HG03571 (cell line): ENCODE results near the gene PRMT7.

Experiments
- ATAC-seq: cut with Tn5 transposase; IDR thresholded peaks from one replicate; pipeline ENCODE4 v1.9.1; 2021; ENCODE audit not compliant: unreplicated experiment

Gene PRMT7

DNA sequence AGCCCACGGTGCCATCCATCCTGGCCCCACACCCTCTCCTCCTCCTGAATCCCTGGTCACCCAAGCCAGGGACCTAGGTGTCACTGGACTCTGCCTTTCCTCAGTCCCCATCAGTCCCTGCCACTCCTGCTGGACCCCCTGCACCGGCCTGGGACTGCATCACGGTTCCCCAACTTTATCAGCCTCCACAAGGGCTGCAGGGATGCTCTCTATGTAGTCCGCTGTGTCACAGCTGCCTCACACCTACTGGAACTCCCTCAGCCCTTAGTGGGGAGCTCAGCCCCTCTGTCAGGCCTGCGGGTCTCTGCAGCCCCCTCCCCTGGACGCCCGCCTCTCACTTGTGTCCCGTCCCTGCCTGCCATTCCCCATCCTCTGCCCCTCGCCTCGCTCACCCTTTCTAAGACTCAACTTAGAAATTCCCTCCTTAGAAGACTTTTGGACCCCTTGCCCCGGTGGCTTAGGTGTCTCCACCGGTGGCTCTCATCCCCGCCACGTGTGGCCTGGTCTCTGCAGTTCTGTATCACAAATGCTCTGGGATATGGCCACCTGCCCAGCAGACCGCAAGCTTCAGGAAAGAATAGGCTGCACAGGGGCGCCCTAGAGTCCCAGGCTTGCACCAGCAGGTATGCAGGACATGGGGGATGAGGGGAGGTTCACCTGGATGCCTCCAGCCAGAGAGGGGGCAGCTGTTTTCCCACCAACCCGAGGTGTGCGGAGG, 62.9 kb downstream of the PRMT7 start:
- no peak for ATAC-seq

DNA sequence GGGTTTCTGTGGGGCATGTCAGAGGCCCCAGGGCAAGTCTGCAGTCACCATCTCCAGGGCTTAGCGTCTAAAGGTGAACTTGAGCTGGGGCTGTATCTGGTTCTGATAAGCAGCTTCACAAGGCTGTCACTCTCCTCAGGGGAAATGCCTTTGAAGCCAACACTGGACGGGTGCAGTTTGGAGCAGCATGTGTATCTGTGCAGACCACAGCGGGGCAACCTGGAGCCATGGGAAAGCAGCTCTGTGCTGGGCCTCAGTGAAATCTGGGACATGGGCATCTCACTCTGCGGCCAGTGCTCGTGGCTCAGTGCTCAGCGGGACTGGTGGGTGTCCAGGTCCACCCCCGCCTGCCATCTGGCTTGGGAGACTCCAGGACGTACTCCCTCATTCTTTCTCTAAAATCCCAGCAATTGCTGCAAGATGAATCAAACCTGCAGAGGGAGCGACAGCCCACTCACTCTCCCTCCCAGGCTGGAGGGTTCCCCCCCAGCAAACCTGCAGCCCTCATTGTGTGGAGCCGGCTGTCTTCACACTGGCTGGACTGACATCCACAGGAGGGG, 63.5 kb downstream of the PRMT7 start:
- ATAC-seq: no peak

- ATAC-seq: no peak
These were observed 64.3 kb downstream of the PRMT7 start for GRCh38 chr16:68374961-68375660.

- no peak for ATAC-seq
These were observed 65.2 kb downstream of the PRMT7 start for GRCh38 chr16:68375801-68376536.

- no peak for ATAC-seq
These were observed 65.8 kb downstream of the PRMT7 start for GRCh38 chr16:68376590-68376989.

DNA sequence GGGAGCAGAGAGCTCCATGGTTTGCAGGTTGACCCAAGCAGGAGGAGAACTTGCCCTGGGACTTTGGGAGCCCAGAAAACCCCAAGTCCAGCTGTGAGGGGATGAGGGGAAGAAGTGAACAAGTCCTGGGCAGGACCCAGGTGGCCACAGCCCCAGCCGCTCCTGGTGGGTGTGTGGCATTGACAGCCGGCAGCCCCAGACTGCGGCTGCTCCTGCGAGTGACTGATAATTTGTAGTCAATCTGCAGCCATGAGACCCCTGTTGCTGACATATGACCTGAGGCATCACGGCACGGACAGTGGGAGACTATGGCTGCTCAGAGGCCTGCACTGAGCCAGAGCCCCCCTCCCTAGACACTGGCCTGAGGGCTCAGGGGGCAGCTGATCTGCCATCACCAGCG, 66.4 kb downstream of the PRMT7 start:
- ATAC-seq: no peak

- ATAC-seq: no peak
These were observed 67.0 kb downstream of the PRMT7 start for GRCh38 chr16:68377667-68378393.

DNA sequence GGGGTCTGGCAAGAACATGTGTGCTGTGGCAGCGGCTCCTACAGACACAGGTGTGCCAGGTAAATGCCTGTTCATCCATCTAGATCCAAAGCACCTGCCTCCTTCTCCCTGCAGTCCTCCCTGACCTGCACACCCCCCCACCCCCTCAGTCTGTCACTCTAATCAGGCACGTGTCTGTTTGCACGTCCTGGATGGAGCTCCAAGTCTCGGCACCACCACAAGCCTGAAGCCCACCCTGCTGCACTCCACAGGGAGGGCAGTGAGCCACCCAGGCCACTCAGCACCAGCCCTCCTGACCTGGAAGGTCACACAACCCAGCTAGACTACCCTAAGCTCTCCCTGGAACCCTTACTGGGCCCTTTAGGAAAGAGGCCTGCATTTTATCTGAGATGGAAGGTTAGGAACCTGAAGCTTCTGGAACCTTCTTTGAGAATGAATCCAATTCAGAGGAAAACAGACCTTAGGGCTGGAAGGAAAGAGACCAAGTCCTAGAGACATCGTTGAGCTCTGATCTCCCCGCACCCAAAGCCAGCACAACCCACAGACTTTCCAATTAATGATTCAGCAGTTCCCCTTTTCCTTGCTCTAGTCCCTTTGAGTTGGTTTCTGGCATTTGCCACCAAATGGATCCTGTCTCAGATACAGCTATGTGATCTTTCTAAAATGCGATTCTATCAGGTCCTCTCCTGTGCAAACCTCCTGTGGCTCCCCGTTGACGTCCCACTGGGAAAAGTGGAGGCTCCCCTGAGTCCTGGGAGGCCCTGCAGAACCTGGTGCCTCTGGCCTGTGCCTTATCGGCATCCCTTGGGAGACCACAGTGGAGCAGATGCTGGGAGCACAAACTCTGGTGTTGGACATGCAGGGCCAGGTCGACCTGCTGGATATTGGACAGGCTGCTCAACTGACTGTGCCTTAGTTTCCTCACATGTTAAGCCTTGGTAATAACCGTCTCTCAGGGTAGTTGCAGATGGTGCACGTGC, 67.9 kb downstream of the PRMT7 start:
- ATAC-seq: no peak

DNA sequence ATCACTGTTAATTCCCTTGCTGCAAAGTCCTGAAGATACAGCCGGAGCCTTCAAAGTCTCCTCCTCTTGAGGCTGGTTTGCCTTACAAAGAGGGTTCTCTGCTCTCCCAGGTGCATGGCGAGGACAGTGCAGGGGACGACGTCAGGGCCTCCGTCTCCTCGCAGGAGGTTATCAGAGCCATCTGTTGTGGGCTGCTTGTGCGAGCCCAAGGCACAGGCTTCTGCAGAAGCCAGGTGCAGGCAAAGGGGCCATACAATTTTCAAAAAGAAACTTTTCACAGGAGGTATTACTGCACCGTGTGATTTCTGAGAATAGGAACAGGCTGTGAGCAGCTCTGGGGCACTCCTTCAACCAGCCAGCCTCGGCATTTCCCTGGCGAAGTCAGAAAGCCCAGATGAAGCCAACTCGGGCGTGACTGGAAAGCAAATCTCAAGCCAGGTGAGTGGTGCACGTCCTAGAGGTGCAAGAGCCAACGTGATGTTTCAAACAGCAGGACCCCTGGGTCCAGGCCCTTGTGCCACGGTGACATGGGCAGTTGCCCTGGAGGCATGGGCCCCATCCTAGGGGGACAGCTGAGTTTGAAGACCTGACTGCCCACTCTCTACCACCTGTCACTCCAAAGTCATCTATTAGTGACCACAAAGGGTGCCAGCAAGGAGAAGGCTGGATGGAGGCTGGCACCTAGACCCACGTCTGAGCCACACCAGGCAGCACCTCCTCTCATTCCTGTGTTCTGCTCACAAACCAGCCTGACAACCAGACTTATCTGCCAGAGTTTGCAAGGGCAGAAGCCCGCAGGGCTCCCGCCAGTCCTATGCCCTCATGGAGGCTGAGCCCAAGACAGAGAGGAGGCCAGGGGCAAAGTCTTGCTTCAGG, 68.9 kb downstream of the PRMT7 start:
- ATAC-seq: no peak

DNA sequence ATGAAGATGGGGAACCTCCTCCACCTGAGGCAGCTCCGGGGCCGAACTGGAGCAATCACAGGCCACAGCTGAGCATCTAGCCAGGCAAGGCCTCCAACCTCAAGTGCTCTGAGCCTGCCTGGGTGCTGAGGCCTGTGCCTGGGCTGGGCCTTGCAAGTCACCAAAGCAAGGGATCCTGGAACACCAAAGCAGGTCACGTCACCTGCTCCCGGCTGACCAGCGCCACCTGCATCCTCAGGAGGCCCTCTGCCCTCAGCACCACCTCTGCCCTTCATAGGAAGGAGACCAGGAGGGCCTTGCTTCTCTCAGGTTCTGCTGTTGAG, 69.5 kb downstream of the PRMT7 start:
- no peak for ATAC-seq

- ATAC-seq: no peak
These were observed 70.0 kb downstream of the PRMT7 start for GRCh38 chr16:68380676-68381362.

GRCh38 chr16:68381363-68381724, 70.5 kb downstream of the PRMT7 start:
- ATAC-seq: no peak

- no peak for ATAC-seq
These were observed 71.5 kb downstream of the PRMT7 start for GRCh38 chr16:68382296-68382718.

GRCh38 chr16:68383858-68384257, 73.0 kb downstream of the PRMT7 start:
- ATAC-seq: no peak

- no peak for ATAC-seq
These were observed 73.7 kb downstream of the PRMT7 start for GRCh38 chr16:68384288-68385161.

DNA sequence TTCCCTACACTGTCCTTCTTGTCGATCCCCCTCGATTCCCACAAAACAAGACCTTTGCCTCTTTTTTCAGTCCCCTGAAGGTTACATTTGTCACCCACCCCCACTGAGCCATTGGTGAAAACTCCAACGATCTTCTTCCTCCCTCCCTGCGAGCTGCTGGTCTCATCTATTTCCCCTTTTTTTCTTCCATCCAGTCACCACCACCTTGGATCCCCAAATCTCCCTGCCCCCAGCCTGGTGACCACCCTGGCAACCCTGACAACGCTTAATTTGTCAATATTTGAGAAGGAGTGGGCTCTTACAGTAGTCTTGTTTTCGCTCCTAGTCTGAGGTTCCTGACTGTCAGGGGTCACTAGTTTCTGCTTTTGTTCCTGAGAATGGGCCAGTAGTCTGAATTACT, 74.6 kb downstream of the PRMT7 start:
- ATAC-seq: no peak

DNA sequence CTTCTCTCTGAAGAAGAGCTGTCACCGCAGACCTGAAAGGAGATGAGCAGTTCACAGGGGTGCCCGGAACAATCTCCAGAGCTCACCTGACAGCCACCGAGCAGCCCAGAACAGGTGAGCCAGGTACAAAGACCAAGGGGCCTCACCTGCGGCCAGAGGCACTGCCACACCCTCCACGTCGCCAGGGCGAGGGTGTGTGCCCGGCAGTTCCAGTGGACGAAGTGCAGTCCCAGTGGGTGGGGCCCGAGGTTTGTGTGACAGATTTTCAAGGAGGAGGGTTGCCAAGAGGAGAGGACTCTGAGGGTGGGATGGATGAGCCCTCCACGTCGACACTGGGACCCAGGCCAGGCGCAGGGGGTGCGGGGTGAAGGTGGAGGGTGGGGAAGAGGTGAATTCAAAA, 75.8 kb downstream of the PRMT7 start:
- no peak for ATAC-seq

DNA sequence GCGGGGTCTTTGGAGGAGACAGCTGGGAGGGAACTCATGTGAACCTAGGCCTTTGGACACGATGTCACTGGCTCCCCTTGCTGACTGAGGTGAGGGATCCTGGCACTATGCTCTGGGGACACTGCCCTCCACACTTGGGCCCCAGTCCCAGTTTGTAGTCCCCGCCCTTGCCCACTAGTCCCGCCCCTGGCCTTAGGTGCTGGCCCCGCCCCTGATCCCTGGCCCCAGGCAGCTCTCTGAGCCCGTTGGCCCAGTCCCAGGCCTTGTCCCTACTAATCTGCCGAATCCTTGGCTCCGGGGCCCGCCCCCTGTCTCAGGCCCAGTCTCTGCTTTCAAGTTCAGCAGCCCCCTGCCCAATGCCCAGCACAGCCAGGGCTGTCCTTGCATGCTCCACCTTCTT, 76.5 kb downstream of the PRMT7 start:
- no peak for ATAC-seq
